Effector CD8-positive, alpha-beta T cell (primary cell): ENCODE results near the gene SLC41A3.
"Not testable (repeated sequence)": the region's sequence is repeated elsewhere in the genome, so short reads cannot be mapped to it uniquely, and the experiment has no call there.

Experiments used
- DNase-seq: peaks from one replicate; lab custom pipeline; 2025; lab: John Stamatoyannopoulos, UW

SLC41A3 gene

GRCh38 chr3:126053949-126054569, 29.9 kb downstream of the SLC41A3 start:
- DNase-seq: no peak

- DNase-seq: no peak
Measured at GRCh38 chr3:126053513-126053912, 30.4 kb downstream of the SLC41A3 start.

- no peak for DNase-seq
Measured at GRCh38 chr3:126052196-126053058, 31.5 kb downstream of the SLC41A3 start.

DNA sequence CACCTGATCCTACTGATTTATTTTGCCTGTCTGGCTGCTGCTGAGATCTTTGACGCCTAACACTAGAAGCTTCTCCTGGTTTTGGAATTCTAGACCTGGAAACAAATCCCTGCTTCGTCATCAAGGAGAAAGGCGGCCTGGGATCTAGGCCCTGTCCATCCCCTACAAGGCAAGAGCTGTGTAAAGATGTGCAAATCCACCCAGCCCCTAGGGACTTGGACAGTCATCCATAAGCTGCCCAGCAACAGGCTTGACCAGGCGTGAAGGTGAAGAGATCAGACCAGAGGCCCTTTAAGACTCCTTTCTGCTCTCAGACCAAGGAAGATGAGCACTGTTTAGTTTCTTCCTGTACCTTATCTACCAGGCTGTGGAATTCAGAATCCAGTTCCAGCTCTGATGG, 32.2 kb downstream of the SLC41A3 start:
- no peak for DNase-seq

- no peak for DNase-seq
Measured at GRCh38 chr3:126051234-126051633, 32.7 kb downstream of the SLC41A3 start.

GRCh38 chr3:126050626-126051025, 33.3 kb downstream of the SLC41A3 start:
- DNase-seq: no peak

DNA sequence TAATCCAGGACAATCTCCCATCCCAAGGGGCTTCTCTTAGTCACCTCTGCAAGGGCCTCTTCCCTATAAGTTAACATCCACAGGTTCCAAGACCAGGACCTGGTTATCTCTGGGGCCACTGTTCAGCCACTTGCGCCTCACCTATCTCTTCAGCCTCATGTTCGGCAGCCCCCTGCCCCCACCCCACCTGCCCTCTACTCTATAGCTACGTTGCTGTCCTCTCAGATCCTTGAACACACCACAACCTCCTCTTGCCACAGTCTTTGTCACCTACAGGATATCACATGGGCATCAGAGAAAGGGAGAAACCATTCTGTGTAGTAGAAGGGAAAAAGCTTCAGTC, 33.9 kb downstream of the SLC41A3 start:
- no peak for DNase-seq

DNA sequence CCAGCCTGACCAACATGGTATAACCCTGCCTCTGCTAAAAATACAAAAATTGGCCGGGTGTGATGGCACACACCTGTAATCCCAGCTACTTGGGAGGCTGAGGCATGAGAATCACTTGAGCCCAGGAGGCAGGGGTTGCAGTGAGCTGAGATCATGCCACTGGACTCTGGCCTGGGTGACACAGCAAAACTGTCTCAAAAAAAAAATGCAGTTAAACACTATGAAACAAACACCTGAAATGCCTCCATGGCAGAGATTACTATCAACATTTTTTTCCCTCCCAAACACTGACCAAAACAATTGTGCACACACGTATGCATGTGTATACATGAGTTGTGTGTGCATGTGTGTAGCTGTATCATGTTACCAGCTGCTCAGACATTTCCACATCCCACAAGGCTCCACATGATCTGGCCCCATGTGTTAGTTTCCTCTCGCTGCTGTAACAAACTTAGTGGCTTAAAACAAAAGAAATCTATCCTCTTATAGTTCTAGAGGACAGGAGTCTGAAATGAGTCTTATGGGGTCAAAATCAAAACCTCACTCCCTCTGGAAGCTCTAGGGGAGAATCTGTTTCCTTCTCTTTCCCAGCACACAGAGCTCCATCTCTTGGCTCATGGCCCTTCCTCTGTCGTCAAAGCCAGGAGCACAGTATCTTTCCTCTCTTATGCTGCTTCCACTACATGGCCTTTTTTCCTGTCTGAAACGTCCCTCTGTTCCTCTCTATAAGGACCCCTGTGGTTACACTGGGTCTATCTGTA, 34.5 kb downstream of the SLC41A3 start:
- no peak for DNase-seq

DNA sequence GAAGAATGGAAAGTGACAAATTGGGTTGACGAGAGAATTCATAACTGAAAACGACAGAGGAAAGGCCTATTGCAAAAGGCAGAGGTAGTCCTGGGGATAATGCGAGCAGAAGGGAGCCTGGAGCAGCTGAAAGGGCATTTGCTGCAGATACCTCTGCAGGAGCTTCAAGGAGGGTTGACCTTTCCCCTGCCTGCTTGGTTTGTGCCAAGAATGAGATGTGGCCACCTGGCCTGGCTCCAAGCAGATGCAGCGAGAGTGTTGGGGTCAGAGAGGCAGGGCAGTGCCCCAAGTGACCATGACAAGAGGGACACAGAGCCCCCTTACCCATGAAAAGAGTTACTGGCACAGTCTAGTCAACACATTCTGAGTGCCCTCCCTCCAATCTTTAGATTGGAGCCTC, 43.5 kb downstream of the SLC41A3 start:
- no peak for DNase-seq

GRCh38 chr3:126039870-126040269, 44.1 kb downstream of the SLC41A3 start:
- no peak for DNase-seq

- DNase-seq: not testable (repeated sequence)
Measured at GRCh38 chr3:126038791-126039190, 45.1 kb downstream of the SLC41A3 start.

GRCh38 chr3:126036056-126036549, 47.8 kb downstream of the SLC41A3 start:
- DNase-seq: no peak

DNA sequence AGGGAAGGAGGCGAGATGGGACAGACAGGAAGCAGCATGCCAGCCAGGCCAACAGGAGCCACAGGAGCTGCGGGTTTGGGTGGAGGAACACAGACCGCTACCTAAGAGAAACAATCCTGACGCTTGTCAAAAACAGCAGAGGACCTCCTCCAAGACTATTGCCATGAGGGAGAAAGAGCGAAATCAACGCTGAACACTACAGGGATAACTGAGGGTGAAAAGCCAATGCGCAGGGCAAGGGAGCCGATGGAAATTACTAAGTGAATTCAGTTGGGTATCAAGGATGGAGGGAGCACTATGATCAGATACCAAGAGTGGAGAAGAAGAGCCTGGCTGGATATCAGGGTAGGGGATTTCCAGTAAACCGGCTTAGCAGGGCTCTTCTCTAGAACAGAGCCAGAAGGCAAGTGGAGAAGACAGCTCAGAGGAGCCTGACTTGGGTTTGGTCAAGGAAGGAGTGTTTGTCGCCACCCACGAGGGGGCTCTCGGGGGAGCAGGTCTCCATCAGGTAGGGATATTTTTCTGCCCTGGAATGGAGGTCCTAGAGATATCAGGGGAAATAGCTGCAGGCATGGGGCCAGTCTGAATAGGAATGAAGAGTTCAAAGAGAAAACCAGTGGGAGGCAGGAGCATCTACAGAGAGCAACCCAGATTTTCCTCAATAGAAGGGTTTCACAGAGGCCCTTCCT, 48.4 kb downstream of the SLC41A3 start:
- no peak for DNase-seq

DNA sequence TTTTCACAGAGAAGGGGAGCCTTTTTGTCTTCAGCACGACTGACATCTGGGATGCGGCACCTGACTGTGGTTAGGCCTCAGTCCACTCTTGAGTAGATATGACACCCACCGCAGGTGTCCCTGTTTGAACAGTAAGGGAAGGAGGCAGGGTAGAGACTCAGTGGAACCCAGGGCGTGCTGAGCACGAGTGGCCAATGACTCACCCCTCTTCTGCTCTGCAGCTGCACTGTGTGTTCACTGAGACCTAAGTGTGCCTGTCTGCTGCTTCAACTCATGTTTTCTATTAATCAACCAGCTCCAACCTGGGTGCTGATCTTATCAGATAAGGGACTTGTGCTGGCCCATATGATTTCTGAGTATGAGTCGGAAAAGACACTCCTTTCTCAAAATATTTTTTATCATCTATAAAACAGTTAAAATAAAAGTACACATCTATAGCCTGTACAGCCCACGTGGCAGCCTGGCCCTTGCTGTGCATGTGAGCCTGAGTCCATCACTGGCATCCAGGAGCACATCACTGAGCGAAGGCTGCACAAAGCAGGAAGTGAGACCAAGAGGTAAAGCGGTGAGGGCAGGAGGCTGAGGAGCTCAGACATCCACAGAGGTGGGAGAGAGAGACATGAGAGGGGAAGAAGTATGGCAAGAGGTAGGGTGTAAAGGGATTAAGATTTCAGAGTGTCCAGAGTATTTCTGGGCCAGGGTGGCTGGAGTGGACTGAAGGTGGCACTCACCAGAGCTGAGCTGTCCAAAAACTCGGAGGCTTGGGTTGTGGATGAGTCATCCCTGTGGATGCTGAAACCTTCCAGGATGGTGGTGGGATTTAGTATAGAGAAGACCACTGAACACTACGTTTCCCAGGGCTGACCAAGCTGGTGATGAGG, 49.2 kb downstream of the SLC41A3 start:
- no peak for DNase-seq

GRCh38 chr3:126033765-126034164, 50.2 kb downstream of the SLC41A3 start:
- no peak for DNase-seq

DNA sequence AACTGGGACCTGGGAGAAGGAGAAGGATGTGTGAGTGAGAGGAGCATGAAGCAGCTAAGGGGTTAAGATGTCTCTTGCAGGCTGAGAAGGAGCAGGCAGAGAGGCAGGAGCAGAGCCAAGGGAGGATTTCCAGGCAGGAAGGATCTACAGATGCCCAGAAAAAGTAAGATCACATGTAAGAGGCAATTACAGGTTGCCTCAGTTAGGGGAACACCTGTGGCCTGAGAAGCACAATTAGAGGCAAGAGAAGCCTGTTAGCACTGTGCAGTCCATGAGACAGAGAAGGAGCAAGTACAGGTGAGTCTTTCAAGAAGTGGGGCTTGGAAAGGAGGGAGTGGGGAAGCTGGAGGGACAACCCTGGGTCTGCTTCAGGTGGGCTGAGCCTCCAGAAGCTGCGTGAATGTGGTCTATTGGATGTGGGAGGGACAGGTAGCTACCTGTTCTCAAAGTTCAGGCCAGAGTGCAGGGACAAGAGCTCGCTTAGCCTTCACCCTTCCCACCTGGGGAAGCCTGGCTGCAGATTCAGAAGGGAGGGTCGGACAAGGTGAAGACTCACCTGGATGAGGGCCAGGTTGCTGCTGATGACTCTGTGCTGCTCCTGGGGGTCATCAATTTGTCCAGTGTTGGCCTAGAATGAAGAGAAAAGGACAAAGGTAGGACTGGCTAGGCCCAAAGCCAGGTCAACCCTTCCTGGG, 50.7 kb downstream of the SLC41A3 start:
- DNase-seq: no peak

- DNase-seq: no peak
Measured at GRCh38 chr3:126031981-126032471, 51.9 kb downstream of the SLC41A3 start.

DNA sequence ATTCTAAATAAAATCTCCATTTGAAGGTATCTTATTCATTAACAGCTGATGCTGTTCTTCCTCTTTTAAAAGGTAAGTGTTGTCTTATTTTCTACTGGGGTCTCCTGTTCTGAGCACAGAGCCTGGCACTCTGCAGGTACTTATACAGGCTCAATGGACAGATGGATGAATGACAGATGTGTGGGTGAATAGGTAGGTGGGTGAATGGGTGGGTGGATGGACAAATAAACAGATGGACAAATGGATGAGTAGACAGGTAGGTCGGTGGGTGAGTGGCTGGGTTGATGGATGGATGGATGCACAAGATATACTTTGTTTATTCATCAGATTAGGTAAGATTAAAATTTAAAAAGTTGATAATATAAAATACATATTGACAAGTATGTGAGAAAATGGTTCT, 53.5 kb downstream of the SLC41A3 start:
- no peak for DNase-seq

DNA sequence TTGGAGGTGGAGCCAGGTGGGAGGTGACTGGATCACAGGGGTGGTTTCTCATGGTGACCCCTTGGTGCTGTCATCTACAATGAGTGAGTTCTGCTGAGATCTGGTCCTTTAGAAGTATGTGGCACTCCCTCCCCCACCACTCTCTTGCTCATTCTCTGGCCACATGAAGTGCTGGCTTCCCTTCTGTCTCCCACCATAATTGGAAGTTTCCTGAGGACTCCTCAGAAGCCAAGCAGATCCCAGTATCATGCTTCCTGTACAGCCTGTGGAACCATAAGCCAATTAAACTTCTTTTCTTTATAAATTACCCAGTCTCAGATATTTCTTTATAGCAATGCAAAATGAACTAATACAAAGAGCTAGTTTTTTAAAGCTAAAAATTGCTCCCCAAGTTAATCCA, 54.7 kb downstream of the SLC41A3 start:
- DNase-seq: no peak

GRCh38 chr3:126028096-126028495, 55.8 kb downstream of the SLC41A3 start:
- no peak for DNase-seq
